Measurements from ENCODE around the gene TCEAL4.

DNA sequence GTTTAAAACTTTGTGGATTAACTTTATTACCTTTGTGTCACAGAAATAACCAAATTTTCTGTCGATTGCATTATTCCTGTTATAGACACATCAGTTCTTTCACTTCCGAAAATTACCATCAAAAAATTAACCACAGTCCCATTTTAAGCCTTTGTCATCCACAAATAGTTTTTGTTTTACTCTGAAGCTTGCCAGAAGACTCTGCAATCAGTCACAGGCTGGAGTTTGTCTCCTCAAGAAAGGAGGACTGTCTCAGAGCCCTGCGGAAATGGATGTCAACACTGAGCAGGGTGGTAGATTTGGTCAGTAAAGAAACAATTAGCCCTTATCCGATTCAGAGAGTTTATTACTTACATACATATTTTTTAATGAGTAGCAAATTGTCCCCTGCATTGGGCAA, 20.1 kb upstream of the TCEAL4 start:
- TF ChIP-seq, protein P1, sequence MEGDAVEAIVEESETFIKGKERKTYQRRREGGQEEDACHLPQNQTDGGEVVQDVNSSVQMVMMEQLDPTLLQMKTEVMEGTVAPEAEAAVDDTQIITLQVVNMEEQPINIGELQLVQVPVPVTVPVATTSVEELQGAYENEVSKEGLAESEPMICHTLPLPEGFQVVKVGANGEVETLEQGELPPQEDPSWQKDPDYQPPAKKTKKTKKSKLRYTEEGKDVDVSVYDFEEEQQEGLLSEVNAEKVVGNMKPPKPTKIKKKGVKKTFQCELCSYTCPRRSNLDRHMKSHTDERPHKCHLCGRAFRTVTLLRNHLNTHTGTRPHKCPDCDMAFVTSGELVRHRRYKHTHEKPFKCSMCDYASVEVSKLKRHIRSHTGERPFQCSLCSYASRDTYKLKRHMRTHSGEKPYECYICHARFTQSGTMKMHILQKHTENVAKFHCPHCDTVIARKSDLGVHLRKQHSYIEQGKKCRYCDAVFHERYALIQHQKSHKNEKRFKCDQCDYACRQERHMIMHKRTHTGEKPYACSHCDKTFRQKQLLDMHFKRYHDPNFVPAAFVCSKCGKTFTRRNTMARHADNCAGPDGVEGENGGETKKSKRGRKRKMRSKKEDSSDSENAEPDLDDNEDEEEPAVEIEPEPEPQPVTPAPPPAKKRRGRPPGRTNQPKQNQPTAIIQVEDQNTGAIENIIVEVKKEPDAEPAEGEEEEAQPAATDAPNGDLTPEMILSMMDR (conservative IDR thresholded peaks at IDR 0.05; ENCODE audit: low read depth in 2 of 2): no peak
- TF ChIP-seq EZH2 (IDR thresholded peaks at IDR 0.05; ENCODE audit: low read depth, unreplicated experiment) (no peak), CREB1 (CRISPR knock-in tag; IDR thresholded peaks at IDR 0.05; ENCODE audit: low read depth) (no peak), POLR2AphosphoS5 (IDR thresholded peaks at IDR 0.05; ENCODE audit: low read depth) (no peak), ZNF331 (CRISPR knock-in tag; IDR thresholded peaks at IDR 0.05; ENCODE audit: low read depth) (no peak), EZH2phosphoT487 (IDR thresholded peaks at IDR 0.05; ENCODE audit: unreplicated experiment) (no peak), JUNB (IDR thresholded peaks at IDR 0.05; ENCODE audit: unreplicated experiment) (no peak)
- TF ChIP-seq, protein P2, sequence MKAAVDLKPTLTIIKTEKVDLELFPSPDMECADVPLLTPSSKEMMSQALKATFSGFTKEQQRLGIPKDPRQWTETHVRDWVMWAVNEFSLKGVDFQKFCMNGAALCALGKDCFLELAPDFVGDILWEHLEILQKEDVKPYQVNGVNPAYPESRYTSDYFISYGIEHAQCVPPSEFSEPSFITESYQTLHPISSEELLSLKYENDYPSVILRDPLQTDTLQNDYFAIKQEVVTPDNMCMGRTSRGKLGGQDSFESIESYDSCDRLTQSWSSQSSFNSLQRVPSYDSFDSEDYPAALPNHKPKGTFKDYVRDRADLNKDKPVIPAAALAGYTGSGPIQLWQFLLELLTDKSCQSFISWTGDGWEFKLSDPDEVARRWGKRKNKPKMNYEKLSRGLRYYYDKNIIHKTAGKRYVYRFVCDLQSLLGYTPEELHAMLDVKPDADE (IDR thresholded peaks at IDR 0.05): no peak
- TF ChIP-seq, protein P3, sequence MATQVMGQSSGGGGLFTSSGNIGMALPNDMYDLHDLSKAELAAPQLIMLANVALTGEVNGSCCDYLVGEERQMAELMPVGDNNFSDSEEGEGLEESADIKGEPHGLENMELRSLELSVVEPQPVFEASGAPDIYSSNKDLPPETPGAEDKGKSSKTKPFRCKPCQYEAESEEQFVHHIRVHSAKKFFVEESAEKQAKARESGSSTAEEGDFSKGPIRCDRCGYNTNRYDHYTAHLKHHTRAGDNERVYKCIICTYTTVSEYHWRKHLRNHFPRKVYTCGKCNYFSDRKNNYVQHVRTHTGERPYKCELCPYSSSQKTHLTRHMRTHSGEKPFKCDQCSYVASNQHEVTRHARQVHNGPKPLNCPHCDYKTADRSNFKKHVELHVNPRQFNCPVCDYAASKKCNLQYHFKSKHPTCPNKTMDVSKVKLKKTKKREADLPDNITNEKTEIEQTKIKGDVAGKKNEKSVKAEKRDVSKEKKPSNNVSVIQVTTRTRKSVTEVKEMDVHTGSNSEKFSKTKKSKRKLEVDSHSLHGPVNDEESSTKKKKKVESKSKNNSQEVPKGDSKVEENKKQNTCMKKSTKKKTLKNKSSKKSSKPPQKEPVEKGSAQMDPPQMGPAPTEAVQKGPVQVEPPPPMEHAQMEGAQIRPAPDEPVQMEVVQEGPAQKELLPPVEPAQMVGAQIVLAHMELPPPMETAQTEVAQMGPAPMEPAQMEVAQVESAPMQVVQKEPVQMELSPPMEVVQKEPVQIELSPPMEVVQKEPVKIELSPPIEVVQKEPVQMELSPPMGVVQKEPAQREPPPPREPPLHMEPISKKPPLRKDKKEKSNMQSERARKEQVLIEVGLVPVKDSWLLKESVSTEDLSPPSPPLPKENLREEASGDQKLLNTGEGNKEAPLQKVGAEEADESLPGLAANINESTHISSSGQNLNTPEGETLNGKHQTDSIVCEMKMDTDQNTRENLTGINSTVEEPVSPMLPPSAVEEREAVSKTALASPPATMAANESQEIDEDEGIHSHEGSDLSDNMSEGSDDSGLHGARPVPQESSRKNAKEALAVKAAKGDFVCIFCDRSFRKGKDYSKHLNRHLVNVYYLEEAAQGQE (IDR thresholded peaks at IDR 0.05; ENCODE audit: unreplicated experiment): no peak

All from GM23338 (cell line).